Stimulated activated CD4-positive, alpha-beta T cell treated with anti-CD3 and anti-CD28 coated beads, Interleukin-12 subunit alpha, Interleukin-12 subunit beta, amount 100 ng/mL, for 24 hours (primary cell): ENCODE results near the gene SOX9.
"Not testable (repeated sequence)": the region's sequence is repeated elsewhere in the genome, so short reads cannot be mapped to it uniquely, and the experiment has no call there.

ENCODE experiments used
- DNase-seq, 2 experiments: peaks; one replicate each; pipeline ENCODE4 v3.0.0-alpha.2; 2020; ENCODE audit warnings: low read depth in 2 of 2

Gene SOX9

GRCh38 chr17:72126575-72127486, 6.0 kb downstream of the SOX9 start:
- no peak for DNase-seq

DNA sequence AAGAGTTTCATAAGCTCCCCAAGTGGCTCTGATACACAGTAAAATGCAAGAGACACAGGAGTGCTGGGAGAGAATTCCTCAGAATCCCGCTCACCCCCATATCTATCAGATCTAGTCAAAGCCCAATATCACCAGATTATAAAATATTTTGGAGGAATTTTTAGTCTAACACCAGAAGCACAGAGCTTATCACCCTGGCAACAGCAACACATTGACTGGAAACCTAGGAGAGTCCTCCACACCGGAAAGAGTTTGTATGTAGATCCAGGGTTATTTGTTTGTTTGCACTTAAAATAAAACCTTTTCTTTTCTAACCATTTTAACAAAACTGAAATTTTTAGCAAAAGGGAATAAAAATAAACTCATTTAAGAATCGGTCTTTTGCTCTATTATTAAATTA, 7.2 kb downstream of the SOX9 start:
- DNase-seq = no peak

- no peak for DNase-seq
Observed at GRCh38 chr17:72134608-72135394, 14.0 kb downstream of the SOX9 start.

- DNase-seq = no peak
Observed at GRCh38 chr17:72135546-72136325, 14.9 kb downstream of the SOX9 start.

GRCh38 chr17:72136692-72137091, 15.9 kb downstream of the SOX9 start:
- no peak for DNase-seq

DNA sequence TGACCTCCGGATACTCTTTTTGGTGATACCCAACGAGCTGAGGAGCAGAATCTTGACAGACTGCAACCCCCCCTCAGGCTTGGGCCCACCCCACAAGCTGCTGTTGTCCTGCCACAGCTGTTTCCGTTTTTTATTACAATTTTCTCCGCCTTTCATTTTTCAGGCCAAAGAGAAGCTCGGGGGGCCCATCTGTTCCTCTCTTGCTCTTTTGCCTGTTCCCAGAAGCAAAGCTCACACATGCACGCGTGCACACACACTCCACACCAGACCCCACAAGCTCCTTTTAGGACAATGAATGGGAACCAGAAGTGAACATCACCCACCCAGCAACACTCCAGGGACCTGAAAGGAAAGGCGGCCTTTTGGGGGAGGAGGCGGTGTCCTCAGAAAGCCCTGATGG, 16.3 kb downstream of the SOX9 start:
- no peak for DNase-seq

DNA sequence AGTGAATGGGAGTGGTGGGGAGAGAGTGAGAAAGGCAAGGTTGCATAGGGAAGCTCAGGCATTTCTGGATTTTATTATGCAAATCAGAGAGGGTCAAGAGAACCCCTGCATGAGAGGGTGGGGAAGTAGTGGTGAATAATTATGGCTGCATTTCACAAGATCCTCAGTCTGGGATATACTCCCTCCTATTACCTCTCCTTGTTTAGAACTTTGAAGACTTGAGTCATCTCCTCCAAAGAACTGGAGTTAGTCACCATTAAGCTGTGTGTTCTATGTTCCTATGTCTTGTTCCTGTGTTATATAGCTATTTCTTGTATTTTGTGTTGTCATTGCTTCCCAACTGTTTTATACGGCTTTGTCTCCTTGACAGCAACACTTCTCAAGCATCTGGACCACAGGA, 18.4 kb downstream of the SOX9 start:
- DNase-seq = no peak

GRCh38 chr17:72141336-72141735, 20.5 kb downstream of the SOX9 start:
- DNase-seq = no peak

DNA sequence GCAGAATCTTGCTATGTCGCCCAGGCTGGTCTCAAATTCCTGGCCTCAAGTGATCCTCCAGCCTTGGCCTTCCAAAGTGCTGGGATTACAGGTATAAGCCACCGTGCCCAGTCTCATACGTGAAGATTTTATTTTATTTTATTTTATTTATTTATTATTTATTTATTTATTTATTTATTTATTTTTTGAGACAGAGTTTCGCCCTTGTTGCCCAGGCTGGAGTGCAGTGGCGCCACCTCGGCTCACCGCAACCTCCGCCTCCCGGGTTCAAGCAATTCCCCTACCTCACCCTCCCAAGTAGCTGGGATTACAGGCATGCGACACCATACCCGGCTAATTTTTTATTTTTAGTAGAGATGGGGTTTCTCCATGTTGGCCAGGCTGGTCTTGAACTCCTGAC, 21.3 kb downstream of the SOX9 start:
- DNase-seq = not testable (repeated sequence)

GRCh38 chr17:72142614-72143013, 21.8 kb downstream of the SOX9 start:
- no peak for DNase-seq

- DNase-seq = no peak
Observed at GRCh38 chr17:72143245-72143644, 22.4 kb downstream of the SOX9 start.

- DNase-seq = no peak
Observed at GRCh38 chr17:72144101-72144500, 23.3 kb downstream of the SOX9 start.

- DNase-seq = no peak
Observed at GRCh38 chr17:72145562-72145961, 24.7 kb downstream of the SOX9 start.

DNA sequence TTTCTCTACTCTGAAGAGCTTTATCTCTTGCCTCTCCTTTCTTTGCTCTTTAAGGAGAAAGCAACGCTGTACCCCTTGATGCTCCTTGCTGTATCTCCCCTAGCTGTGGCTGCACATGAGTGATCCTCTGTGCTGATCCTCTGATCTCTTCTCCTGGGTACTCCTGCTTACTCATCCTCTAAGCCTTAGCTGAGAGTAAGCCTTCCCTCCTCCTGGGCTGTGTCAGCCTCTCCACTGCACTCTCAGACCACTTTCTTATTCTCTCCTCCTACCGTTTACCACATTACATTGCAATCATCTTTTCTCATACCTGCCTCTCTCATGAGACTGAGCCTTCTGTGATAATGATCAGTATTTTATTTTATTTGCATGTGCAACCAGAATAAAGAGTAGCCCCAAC, 25.1 kb downstream of the SOX9 start:
- DNase-seq = no peak

DNA sequence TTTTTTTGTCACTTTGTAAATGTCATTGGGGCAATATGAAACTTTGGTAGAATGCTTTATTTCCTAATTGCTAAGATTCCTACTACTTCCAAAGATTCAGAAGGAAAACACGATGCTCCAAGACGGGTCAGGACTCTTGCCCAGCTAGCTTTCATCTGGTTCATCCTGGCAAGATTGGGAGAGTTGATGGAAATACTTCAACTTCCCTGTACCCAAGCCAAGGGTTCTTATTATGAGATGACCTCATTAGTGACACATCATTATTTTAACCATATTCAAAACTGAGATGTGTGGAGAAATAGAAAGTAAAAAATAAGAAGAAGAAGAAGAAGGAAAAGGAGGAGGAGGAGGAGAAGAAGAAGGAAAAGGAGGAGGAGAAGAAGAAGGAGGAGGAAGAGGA, 25.6 kb downstream of the SOX9 start:
- DNase-seq = no peak

DNA sequence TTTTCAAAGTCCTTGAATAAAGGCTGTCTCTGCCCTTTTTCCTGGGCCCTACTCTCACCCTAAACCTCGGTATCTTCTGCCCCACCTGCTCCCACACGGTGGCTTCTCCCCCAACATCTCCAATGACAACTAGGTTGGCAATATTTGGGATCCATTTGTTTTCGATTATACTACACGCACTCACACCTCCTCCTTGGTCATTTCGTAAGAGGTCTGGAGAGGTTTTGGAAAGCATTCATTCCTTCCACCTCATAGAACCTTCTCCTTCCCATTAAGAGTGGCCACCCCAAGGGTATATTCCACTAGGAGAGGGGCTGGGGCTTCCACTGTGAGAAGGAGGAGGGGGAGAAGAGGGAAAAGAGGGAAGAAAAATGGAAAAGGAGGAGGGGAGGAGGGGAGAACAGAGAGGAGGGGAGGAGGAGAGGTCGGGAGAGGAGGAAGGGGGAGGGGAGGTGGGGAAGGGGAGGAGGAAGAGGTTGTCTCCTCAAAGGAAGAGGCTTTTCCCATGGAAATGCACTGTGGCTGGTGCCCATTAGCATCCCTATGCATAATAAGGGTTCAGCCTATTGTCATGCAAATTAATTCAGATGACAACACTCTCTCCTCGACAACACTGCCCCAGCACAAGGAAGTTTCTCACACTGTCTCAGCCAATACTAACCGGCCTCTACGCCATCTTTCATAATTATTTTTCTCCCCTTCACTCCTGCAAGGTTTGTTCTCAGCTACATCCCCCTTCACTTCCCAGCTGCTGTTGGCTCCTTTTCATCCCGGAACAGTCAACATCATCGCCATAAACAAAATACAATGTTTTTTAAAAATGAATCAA, 30.0 kb downstream of the SOX9 start:
- no peak for DNase-seq

GRCh38 chr17:72151565-72152386, 31.0 kb downstream of the SOX9 start:
- DNase-seq = no peak

DNA sequence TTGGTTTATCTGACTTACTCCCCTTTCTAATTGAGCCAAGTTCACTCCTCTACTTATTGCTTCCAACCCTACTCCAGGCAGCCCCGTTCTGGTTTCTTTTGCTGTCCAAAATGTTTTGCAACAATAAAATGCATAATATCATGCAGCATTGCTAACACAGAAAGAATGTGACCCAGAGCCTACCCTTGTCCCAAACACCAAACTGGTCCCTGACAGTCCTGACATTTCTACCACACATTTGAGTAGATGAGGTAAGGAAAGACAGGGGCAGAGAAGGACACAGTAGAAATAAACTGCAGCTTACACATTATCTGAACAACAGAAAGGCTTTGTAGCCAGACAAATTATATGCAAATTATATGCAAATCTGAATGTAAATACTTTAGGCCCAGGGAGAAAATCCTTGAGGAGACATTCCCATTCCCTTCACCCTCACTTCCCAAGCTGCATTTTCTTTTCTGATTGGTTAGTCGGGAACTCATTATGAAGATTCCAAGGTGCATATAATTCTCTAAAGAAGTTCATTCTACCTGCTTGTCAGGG, 31.6 kb downstream of the SOX9 start:
- DNase-seq = no peak

- DNase-seq = no peak
Observed at GRCh38 chr17:72158895-72159885, 38.4 kb downstream of the SOX9 start.
